H9 (cell line): ENCODE results near the gene HTR1E. TPM values are rescaled to one million over a fixed set of nuclear protein-coding genes. Genes with fewer than 3 reads are reported as not detected.

ENCODE experiments used
- DNase-seq: peaks from one replicate; pipeline ENCODE4 v3.0.0-alpha.2; 2017
- H2AFZ ChIP-seq: one replicate; pipeline ENCODE4 v1.6.1; 2013; ENCODE audit warnings: mild to moderate bottlenecking, low read length, control low read depth, moderate library complexity
- H2AK5ac ChIP-seq: 2 replicates; pipeline ENCODE4 v1.6.1; 2013; ENCODE audit warnings: low read length, control low read depth, mixed read lengths; ENCODE audit not compliant: insufficient read length
- H2BK120ac ChIP-seq: one replicate; pipeline ENCODE4 v1.6.1; 2013; ENCODE audit warnings: low read depth, mild to moderate bottlenecking, low read length, control low read depth, inconsistent platforms; ENCODE audit not compliant: poor library complexity, severe bottlenecking
- H2BK12ac ChIP-seq: 2 replicates; pipeline ENCODE4 v1.6.1; 2013; ENCODE audit warnings: low read length, control low read depth, mixed read lengths, low read depth; ENCODE audit not compliant: insufficient read length
- H2BK15ac ChIP-seq: 2 replicates; pipeline ENCODE4 v1.6.1; 2013; ENCODE audit warnings: low read depth, low read length, control low read depth
- H2BK20ac ChIP-seq: one replicate; pipeline ENCODE4 v1.6.1; 2013; ENCODE audit warnings: low read depth, mild to moderate bottlenecking, low read length, control low read depth, inconsistent platforms; ENCODE audit not compliant: poor library complexity, severe bottlenecking
- H2BK5ac ChIP-seq: 2 replicates; pipeline ENCODE4 v1.6.1; 2013; ENCODE audit warnings: low read length, control low read depth, mixed read lengths; ENCODE audit not compliant: insufficient read length
- H3K14ac ChIP-seq: 2 replicates; pipeline ENCODE4 v1.6.1; 2013; ENCODE audit warnings: low read length, control low read depth; ENCODE audit not compliant: insufficient read depth
- H3K18ac ChIP-seq: 2 replicates; pipeline ENCODE4 v1.6.1; 2013; ENCODE audit warnings: low read depth, mild to moderate bottlenecking, mixed read lengths, low read length, control low read depth; ENCODE audit not compliant: insufficient read length
- H3K23ac ChIP-seq: 2 replicates; pipeline ENCODE4 v1.6.1; 2013; ENCODE audit warnings: low read length, control low read depth, mixed read lengths, low read depth; ENCODE audit not compliant: insufficient read length
- H3K23me2 ChIP-seq: 2 replicates; pipeline ENCODE4 v1.6.1; 2013; ENCODE audit warnings: low read depth, mild to moderate bottlenecking, mixed read lengths, low read length, control low read depth; ENCODE audit not compliant: insufficient read length, poor library complexity, severe bottlenecking
- H3K27ac ChIP-seq: 2 replicates; pipeline ENCODE4 v1.5.1; 2013; ENCODE audit warnings: low read length, control low read depth, mixed read lengths, low read depth; ENCODE audit not compliant: insufficient read length
- H3K27me3 ChIP-seq: 2 replicates; pipeline ENCODE4 v1.6.1; 2013; ENCODE audit warnings: low read length, control low read depth, inconsistent platforms; ENCODE audit not compliant: insufficient read depth
- H3K4ac ChIP-seq: 2 replicates; pipeline ENCODE4 v1.6.1; 2013; ENCODE audit warnings: low read depth, mild to moderate bottlenecking, control low read depth, inconsistent platforms, low read length, moderate library complexity
- H3K4me1 ChIP-seq: 2 replicates; pipeline ENCODE4 v1.6.1; 2013; ENCODE audit warnings: low read length, control low read depth, inconsistent platforms; ENCODE audit not compliant: insufficient read depth
- H3K4me2 ChIP-seq: 2 replicates; pipeline ENCODE4 v1.6.1; 2013; ENCODE audit warnings: low read length, control low read depth, mixed read lengths; ENCODE audit not compliant: insufficient read length, insufficient read depth
- H3K56ac ChIP-seq: 2 replicates; pipeline ENCODE4 v1.6.1; 2013; ENCODE audit warnings: low read depth, mild to moderate bottlenecking, mixed read lengths, low read length, control low read depth; ENCODE audit not compliant: insufficient read length
- H3K79me1 ChIP-seq: 2 replicates; pipeline ENCODE4 v1.6.1; 2013; ENCODE audit warnings: low read depth, mild to moderate bottlenecking, moderate library complexity, low read length, control low read depth, inconsistent platforms; ENCODE audit not compliant: insufficient read depth, poor library complexity, severe bottlenecking
- H3K79me2 ChIP-seq: 2 replicates; pipeline ENCODE4 v1.6.1; 2013; ENCODE audit warnings: low read length, control low read depth, inconsistent platforms; ENCODE audit not compliant: insufficient read depth
- H3K9ac ChIP-seq: 2 replicates; pipeline ENCODE4 v1.6.1; 2013; ENCODE audit warnings: low read length, control low read depth, mixed read lengths; ENCODE audit not compliant: insufficient read length; ENCODE audit errors: extremely low read depth
- H3K9me3 ChIP-seq: one replicate; pipeline ENCODE4 v1.6.1; 2013; ENCODE audit warnings: low read depth, low read length, inconsistent platforms; ENCODE audit not compliant: control insufficient read depth
- H3T11ph ChIP-seq: one replicate; pipeline ENCODE4 v1.6.1; 2013; ENCODE audit warnings: mild to moderate bottlenecking, low read length, control low read depth, inconsistent platforms
- H4K20me1 ChIP-seq: one replicate; pipeline ENCODE4 v1.6.1; 2013; ENCODE audit not compliant: control insufficient read depth, insufficient read length, insufficient read depth
- H4K5ac ChIP-seq: 2 replicates; pipeline ENCODE4 v1.6.1; 2013; ENCODE audit warnings: low read depth, mild to moderate bottlenecking, mixed read lengths, low read length, control low read depth; ENCODE audit not compliant: insufficient read length
- H4K8ac ChIP-seq: replicated peaks from 2 replicates; pipeline ENCODE4 v1.6.1; 2013; ENCODE audit warnings: low read length, control low read depth, mixed read lengths, low read depth; ENCODE audit not compliant: insufficient read length
- H4K91ac ChIP-seq: 2 replicates; pipeline ENCODE4 v1.6.1; 2013; ENCODE audit warnings: low read depth, mild to moderate bottlenecking, moderate library complexity, mixed read lengths, low read length, control low read depth; ENCODE audit not compliant: insufficient read length
- H3K27ac Mint-ChIP-seq, 3 experiments: 2 replicates in 2 of 3; 3 replicates in 1 of 3; pipeline ENCODE4 v1.8.0; 2020 to 2021; ENCODE audit warnings: mixed read lengths in 3 of 3, mild to moderate bottlenecking in 1 of 3, moderate library complexity in 1 of 3
- H3K27me3 Mint-ChIP-seq: 2 replicates; pipeline ENCODE4 v1.8.0; 2021; ENCODE audit warnings: low read depth, mild to moderate bottlenecking, moderate library complexity, mixed read lengths
- H3K36me3 Mint-ChIP-seq, 3 experiments: 2 replicates in 2 of 3; 3 replicates in 1 of 3; pipeline ENCODE4 v1.8.0; 2020 to 2021; ENCODE audit warnings: low read depth in 3 of 3, mixed read lengths in 3 of 3; ENCODE audit not compliant: insufficient read depth in 1 of 3
- H3K4me1 Mint-ChIP-seq, 2 experiments: 2 replicates each; pipeline ENCODE4 v1.8.0; 2020; ENCODE audit warnings: mixed read lengths in 2 of 2
- H3K4me3 Mint-ChIP-seq, 2 experiments: 2 replicates in 1 of 2; 3 replicates in 1 of 2; pipeline ENCODE4 v1.8.0; 2020 to 2021; ENCODE audit warnings: mild to moderate bottlenecking in 2 of 2, mixed read lengths in 2 of 2, moderate library complexity in 1 of 2
- H3K9me3 Mint-ChIP-seq, 2 experiments: 2 replicates in 1 of 2; 3 replicates in 1 of 2; pipeline ENCODE4 v1.8.0; 2020; ENCODE audit warnings: mild to moderate bottlenecking in 2 of 2, mixed read lengths in 2 of 2, moderate library complexity in 1 of 2
- WGBS: extraction: QIAGEN DNeasy Blood & Tissue Kit; methylation state at CpG from one replicate; pipeline ENCODE4 v1.1.7; 2013; ENCODE audit warnings: missing lambda C conversion rate, low lambda C conversion rate, mixed read lengths; ENCODE audit not compliant: insufficient read length; ENCODE audit errors: extremely low coverage; 5-methylcytosine and 5-hydroxymethylcytosine counted together
- total RNA-seq: library from RNA; stranded (reverse); gene quantifications from 2 replicates; pipeline ENCODE4 v1.2.1, GENCODE V29; 2021
- TF ChIP-seq, protein P1 (sequence below): fragments of 200-600 bp; sonication (generic); conservative IDR thresholded peaks from 3 replicates; pipeline ENCODE4 v1.8.0; 2021; ENCODE audit warnings: antibody characterized with exemption, mild to moderate bottlenecking

Gene HTR1E
- total RNA-seq, 1 experiment from 2014 or later = not detected

DNA sequence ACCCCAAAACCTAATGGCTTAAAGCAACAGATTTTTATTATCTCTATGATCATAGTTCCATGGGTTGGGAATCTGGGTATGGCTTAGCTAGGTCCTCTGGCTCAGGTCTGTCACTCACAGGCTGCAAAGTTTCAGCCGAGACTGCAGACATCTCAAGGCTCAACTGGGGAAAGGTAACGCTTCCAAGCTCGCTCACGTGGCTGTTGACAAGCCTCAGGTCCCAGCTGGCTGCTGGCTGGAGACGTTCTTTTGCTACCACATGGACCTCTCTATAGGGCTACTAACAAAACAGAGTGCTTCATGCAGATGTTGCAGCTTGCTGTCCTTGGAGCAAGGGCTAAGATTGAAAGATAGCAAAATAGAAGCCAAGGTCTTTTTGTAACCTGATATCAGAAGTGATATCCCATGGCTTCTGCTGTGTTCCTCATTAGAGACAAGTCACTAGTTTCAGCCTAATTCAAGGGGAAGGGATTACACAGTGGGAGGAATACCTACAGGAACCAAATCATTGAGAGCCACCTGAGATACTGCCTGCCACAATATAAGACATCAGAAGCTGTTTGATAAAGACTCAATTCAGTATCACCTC is 6.6 kb downstream of the HTR1E start:
- no peak overlapping the region for H3K14ac ChIP-seq
- H3K4me1 ChIP-seq = no peaks in the 10 kb centered on the region; the same call in 1 of the 2 replicates
- no peak overlapping the region for H2BK120ac ChIP-seq
- no peak overlapping the region for H4K8ac ChIP-seq
- H2BK5ac ChIP-seq = no peak overlapping the region
- no peak overlapping the region for H2AK5ac ChIP-seq
- no peaks in the 10 kb centered on the region for H3K23me2 ChIP-seq
- H4K5ac ChIP-seq = no peak overlapping the region
- no peak overlapping the region for H3K4me2 ChIP-seq
- 0 out of 7 replicates have a peak overlapping the region, but pooled peaks of 2 of the 3 experiments have one; percentile 21 to 29 for H3K27ac Mint-ChIP-seq
- TF ChIP-seq, protein P1, sequence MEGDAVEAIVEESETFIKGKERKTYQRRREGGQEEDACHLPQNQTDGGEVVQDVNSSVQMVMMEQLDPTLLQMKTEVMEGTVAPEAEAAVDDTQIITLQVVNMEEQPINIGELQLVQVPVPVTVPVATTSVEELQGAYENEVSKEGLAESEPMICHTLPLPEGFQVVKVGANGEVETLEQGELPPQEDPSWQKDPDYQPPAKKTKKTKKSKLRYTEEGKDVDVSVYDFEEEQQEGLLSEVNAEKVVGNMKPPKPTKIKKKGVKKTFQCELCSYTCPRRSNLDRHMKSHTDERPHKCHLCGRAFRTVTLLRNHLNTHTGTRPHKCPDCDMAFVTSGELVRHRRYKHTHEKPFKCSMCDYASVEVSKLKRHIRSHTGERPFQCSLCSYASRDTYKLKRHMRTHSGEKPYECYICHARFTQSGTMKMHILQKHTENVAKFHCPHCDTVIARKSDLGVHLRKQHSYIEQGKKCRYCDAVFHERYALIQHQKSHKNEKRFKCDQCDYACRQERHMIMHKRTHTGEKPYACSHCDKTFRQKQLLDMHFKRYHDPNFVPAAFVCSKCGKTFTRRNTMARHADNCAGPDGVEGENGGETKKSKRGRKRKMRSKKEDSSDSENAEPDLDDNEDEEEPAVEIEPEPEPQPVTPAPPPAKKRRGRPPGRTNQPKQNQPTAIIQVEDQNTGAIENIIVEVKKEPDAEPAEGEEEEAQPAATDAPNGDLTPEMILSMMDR = no peak
- no peak overlapping the region for H2BK20ac ChIP-seq
- H3K79me1 ChIP-seq = no peaks in the 10 kb centered on the region
- no peaks in the 10 kb centered on the region for H3K9me3 Mint-ChIP-seq
- no peak overlapping the region for H2BK12ac ChIP-seq
- no peak overlapping the region for H3K4me3 Mint-ChIP-seq
- no peaks in the 10 kb centered on the region for H3K36me3 Mint-ChIP-seq
- no peaks in the 10 kb centered on the region for H4K20me1 ChIP-seq
- H2AFZ ChIP-seq = no peak overlapping the region
- WGBS = no CpG with 5 or more reads among the region's 5 CpGs
- no peak overlapping the region for H4K91ac ChIP-seq
- no peak overlapping the region for H3K56ac ChIP-seq
- H3K4ac ChIP-seq = no peak overlapping the region
- no peak overlapping the region for H3K18ac ChIP-seq
- no peak overlapping the region for H3K27ac ChIP-seq
- no peak overlapping the region for H3T11ph ChIP-seq
- no peak overlapping the region for H3K9ac ChIP-seq
- peaks cover 13 to 15% of the 10 kb centered on the region in 2 experiments for H3K4me1 Mint-ChIP-seq
- peaks cover 17% of the 10 kb centered on the region for H3K27me3 Mint-ChIP-seq
- H3K9me3 ChIP-seq = no peaks in the 10 kb centered on the region
- H3K79me2 ChIP-seq = no peaks in the 10 kb centered on the region
- H2BK15ac ChIP-seq = no peak overlapping the region
- DNase-seq = no peak
- no peak overlapping the region for H3K23ac ChIP-seq
- no peaks in the 10 kb centered on the region for H3K27me3 ChIP-seq
